ENCODE measurements around the gene STMP1.

DNA sequence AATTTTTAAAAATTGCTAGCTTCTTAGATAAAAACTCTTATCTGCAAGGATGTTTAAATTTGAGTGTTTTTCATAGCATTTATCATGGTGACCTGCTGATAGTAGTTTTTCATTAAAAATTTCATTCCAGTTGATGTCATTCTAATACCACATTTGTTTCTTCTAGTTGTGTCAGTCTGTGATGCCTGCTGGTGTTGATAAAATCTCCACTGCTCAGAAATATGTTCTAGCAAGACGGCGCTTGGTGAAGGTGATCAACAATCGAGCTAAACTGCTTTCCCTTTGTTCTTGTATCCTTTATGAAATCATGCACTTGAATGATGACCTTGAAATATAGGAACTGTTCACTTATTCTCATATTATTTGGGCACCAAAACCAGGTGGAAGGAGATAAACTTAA lies 17.6 kb upstream of the STMP1 start:
- TF ChIP-seq, protein P1, sequence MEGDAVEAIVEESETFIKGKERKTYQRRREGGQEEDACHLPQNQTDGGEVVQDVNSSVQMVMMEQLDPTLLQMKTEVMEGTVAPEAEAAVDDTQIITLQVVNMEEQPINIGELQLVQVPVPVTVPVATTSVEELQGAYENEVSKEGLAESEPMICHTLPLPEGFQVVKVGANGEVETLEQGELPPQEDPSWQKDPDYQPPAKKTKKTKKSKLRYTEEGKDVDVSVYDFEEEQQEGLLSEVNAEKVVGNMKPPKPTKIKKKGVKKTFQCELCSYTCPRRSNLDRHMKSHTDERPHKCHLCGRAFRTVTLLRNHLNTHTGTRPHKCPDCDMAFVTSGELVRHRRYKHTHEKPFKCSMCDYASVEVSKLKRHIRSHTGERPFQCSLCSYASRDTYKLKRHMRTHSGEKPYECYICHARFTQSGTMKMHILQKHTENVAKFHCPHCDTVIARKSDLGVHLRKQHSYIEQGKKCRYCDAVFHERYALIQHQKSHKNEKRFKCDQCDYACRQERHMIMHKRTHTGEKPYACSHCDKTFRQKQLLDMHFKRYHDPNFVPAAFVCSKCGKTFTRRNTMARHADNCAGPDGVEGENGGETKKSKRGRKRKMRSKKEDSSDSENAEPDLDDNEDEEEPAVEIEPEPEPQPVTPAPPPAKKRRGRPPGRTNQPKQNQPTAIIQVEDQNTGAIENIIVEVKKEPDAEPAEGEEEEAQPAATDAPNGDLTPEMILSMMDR (IDR thresholded peaks at IDR 0.05): no peak
- no peak for TF ChIP-seq POLR2A (IDR thresholded peaks at IDR 0.05)

Measured in vagina (tissue), 2 donors.